HuH-7.5 (cell line): Measurements from ENCODE around the gene PTPRJ.
"Not testable (repeated sequence)": the region's sequence is repeated elsewhere in the genome, so short reads cannot be mapped to it uniquely, and the experiment has no call there.

Source experiments
- DNase-seq: peaks from one replicate; pipeline ENCODE4 v3.0.0; 2011; ENCODE audit warnings: low spot score

Gene PTPRJ

GRCh38 chr11:47980088-47980906, at the start of gene PTPRJ:
Gene PTPRJ (plus strand): TSS chr11:47980559. CDS start chr11:47980913, 354 bp downstream.
- DNase-seq: peak; percentile 79

- no peak for DNase-seq
These were observed 47.8 kb upstream of the PTPRJ start for GRCh38 chr11:47932544-47932943.

- not testable (repeated sequence) for DNase-seq
These were observed 46.6 kb upstream of the PTPRJ start for GRCh38 chr11:47933797-47934196.

GRCh38 chr11:47938791-47939560, 41.4 kb upstream of the PTPRJ start:
- DNase-seq: no peak

GRCh38 chr11:47940904-47941649, 39.3 kb upstream of the PTPRJ start:
- no peak for DNase-seq

GRCh38 chr11:47941907-47942558, 38.3 kb upstream of the PTPRJ start:
- peak; percentile 43 for DNase-seq

- DNase-seq: no peak
These were observed 36.4 kb upstream of the PTPRJ start for GRCh38 chr11:47943721-47944586.

GRCh38 chr11:47944632-47945031, 35.7 kb upstream of the PTPRJ start:
- DNase-seq: no peak

GRCh38 chr11:47946682-47947559, 33.4 kb upstream of the PTPRJ start:
- peak; percentile 49 for DNase-seq

GRCh38 chr11:47948137-47948536, 32.2 kb upstream of the PTPRJ start:
- no peak for DNase-seq

- DNase-seq: not testable (repeated sequence)
These were observed 31.2 kb upstream of the PTPRJ start for GRCh38 chr11:47949001-47949675.

- DNase-seq: no peak
These were observed 30.0 kb upstream of the PTPRJ start for GRCh38 chr11:47950396-47950795.

- not testable (repeated sequence) for DNase-seq
These were observed 28.9 kb upstream of the PTPRJ start for GRCh38 chr11:47951504-47951903.

GRCh38 chr11:47955061-47955755, 25.2 kb upstream of the PTPRJ start:
- DNase-seq: no peak

GRCh38 chr11:47960015-47960414, 20.3 kb upstream of the PTPRJ start:
- no peak for DNase-seq

- no peak for DNase-seq
These were observed 19.0 kb upstream of the PTPRJ start for GRCh38 chr11:47961383-47961782.

GRCh38 chr11:47964546-47964945, 15.8 kb upstream of the PTPRJ start:
- no peak for DNase-seq
